Keratinocyte (primary cell): ENCODE data around the gene GPATCH4.

Experiments
- EZH2 ChIP-seq: IDR thresholded peaks from one replicate; pipeline ENCODE4 v1.6.1; 2012; ENCODE audit warnings: inconsistent platforms, mild to moderate bottlenecking, low read length, moderate library complexity
- TF ChIP-seq, protein P1 (sequence below), 3 experiments: IDR thresholded peaks in 1 of 3; conservative IDR thresholded peaks in 1 of 3; optimal IDR thresholded peaks in 1 of 3; 2 replicates in 2 of 3; 3 replicates in 1 of 3; pipeline versions ENCODE3 to v1.5.1; 2011; ENCODE audit warnings: low read length in 3 of 3, mild to moderate bottlenecking in 3 of 3, moderate library complexity in 2 of 3, control low read depth in 1 of 3, inconsistent platforms in 1 of 3; ENCODE audit not compliant: insufficient read depth in 2 of 3; ENCODE audit errors: extremely low read depth in 1 of 3

DNA sequence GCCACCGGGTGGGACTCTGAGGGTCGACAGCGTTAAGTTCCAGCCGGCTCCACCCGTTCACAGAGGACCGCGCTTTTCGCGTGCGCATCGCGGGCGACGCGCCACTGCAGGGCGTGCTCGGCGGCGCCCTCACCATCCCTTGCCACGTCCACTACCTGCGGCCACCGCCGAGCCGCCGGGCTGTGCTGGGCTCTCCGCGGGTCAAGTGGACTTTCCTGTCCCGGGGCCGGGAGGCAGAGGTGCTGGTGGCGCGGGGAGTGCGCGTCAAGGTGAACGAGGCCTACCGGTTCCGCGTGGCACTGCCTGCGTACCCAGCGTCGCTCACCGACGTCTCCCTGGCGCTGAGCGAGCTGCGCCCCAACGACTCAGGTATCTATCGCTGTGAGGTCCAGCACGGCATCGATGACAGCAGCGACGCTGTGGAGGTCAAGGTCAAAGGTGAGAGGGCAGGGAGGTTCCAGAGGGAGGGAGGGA, 45.5 kb upstream of the GPATCH4 start:
- TF ChIP-seq, protein P1, sequence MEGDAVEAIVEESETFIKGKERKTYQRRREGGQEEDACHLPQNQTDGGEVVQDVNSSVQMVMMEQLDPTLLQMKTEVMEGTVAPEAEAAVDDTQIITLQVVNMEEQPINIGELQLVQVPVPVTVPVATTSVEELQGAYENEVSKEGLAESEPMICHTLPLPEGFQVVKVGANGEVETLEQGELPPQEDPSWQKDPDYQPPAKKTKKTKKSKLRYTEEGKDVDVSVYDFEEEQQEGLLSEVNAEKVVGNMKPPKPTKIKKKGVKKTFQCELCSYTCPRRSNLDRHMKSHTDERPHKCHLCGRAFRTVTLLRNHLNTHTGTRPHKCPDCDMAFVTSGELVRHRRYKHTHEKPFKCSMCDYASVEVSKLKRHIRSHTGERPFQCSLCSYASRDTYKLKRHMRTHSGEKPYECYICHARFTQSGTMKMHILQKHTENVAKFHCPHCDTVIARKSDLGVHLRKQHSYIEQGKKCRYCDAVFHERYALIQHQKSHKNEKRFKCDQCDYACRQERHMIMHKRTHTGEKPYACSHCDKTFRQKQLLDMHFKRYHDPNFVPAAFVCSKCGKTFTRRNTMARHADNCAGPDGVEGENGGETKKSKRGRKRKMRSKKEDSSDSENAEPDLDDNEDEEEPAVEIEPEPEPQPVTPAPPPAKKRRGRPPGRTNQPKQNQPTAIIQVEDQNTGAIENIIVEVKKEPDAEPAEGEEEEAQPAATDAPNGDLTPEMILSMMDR (optimal IDR thresholded peaks at IDR 0.05 in 1 of 3, IDR thresholded peaks at IDR 0.05 in 1 of 3, conservative IDR thresholded peaks at IDR 0.05 in 1 of 3; ENCODE audit: extremely low read depth in 1 of 3, insufficient read depth in 2 of 3, low read length in 3 of 3) = no peak
- TF ChIP-seq EZH2 = no peak
